Ishikawa (cell line): ENCODE results near the gene SDK1.

Source experiments
- EGR1 ChIP-seq: IDR thresholded peaks from 2 replicates; pipeline ENCODE4 v1.6.1; 2012
- EP300 ChIP-seq: IDR thresholded peaks from 2 replicates; pipeline ENCODE4 v1.6.1; 2012; ENCODE audit warnings: borderline replicate concordance
- RAD21 ChIP-seq: IDR thresholded peaks from 2 replicates; pipeline ENCODE4 v1.6.1; 2012; ENCODE audit warnings: low read depth
- TAF1 ChIP-seq: IDR thresholded peaks from 2 replicates; pipeline ENCODE4 v1.6.1; 2012; ENCODE audit warnings: low read depth, mild to moderate bottlenecking
- TF ChIP-seq, protein P1 (sequence below): IDR thresholded peaks from 2 replicates; pipeline ENCODE4 v1.6.1; 2012

DNA sequence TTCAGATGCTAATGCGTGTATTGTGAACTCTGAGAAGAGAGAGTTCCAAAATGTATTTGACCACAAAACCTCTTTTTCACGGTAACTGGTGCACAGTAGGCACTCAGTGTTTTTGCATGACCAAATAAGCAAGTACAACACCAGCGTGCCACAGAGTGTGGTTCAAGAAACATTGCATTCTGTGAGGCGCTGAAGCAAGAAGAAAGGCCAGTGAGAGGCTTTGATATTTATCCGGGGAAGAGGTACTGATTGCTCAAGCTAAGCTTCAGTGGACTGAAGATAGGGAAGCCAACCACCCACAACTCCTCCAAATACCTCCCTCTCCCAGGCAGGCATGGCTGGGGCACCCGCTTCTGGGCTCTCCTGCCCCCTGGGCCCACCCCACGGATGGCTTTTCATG is 611.2 kb downstream of the SDK1 start:
- TF ChIP-seq RAD21 (no peak), EP300 (no peak), TAF1 (no peak), EGR1 (no peak)
- TF ChIP-seq, protein P1, sequence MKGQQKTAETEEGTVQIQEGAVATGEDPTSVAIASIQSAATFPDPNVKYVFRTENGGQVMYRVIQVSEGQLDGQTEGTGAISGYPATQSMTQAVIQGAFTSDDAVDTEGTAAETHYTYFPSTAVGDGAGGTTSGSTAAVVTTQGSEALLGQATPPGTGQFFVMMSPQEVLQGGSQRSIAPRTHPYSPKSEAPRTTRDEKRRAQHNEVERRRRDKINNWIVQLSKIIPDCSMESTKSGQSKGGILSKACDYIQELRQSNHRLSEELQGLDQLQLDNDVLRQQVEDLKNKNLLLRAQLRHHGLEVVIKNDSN: no peak
